ENCODE data around the gene ARID1B.

The ARID1B gene

GRCh38 chr6:156900292-156900691 lies 123.1 kb downstream of the ARID1B start:
- no peak for DNase-seq (ENCODE audit: extremely low read depth in 1 of 2, low read depth in 1 of 2)

GRCh38 chr6:156901309-156902019 lies 124.3 kb downstream of the ARID1B start:
- DNase-seq (ENCODE audit: extremely low read depth in 1 of 2, low read depth in 1 of 2) = no peak

- no peak for DNase-seq (ENCODE audit: extremely low read depth in 1 of 2, low read depth in 1 of 2)
Observed at GRCh38 chr6:156902782-156903181, 125.6 kb downstream of the ARID1B start.

GRCh38 chr6:156904176-156904967 lies 127.2 kb downstream of the ARID1B start:
- no peak for DNase-seq (ENCODE audit: extremely low read depth in 1 of 2, low read depth in 1 of 2)

GRCh38 chr6:156905801-156906200 lies 128.6 kb downstream of the ARID1B start:
- DNase-seq (ENCODE audit: extremely low read depth in 1 of 2, low read depth in 1 of 2) = no peak

GRCh38 chr6:156906451-156906850 lies 129.3 kb downstream of the ARID1B start:
- DNase-seq (ENCODE audit: extremely low read depth in 1 of 2, low read depth in 1 of 2) = no peak

GRCh38 chr6:156909212-156910010 lies 132.2 kb downstream of the ARID1B start:
- DNase-seq (ENCODE audit: extremely low read depth in 1 of 2, low read depth in 1 of 2) = no peak

- DNase-seq (ENCODE audit: extremely low read depth in 1 of 2, low read depth in 1 of 2) = no peak
Observed at GRCh38 chr6:156910011-156910334, 132.8 kb downstream of the ARID1B start.

GRCh38 chr6:156910938-156911337 lies 133.8 kb downstream of the ARID1B start:
- DNase-seq (ENCODE audit: extremely low read depth in 1 of 2, low read depth in 1 of 2) = no peak

- DNase-seq (ENCODE audit: extremely low read depth in 1 of 2, low read depth in 1 of 2) = no peak
Observed at GRCh38 chr6:156911581-156911980, 134.4 kb downstream of the ARID1B start.

GRCh38 chr6:156912431-156912830 lies 135.3 kb downstream of the ARID1B start:
- no peak for DNase-seq (ENCODE audit: extremely low read depth in 1 of 2, low read depth in 1 of 2)

GRCh38 chr6:156914181-156914580 lies 137.0 kb downstream of the ARID1B start:
- DNase-seq (ENCODE audit: extremely low read depth in 1 of 2, low read depth in 1 of 2) = no peak

- no peak for DNase-seq (ENCODE audit: extremely low read depth in 1 of 2, low read depth in 1 of 2)
Observed at GRCh38 chr6:156916130-156916801, 139.1 kb downstream of the ARID1B start.

GRCh38 chr6:156917213-156917612 lies 140.0 kb downstream of the ARID1B start:
- no peak for DNase-seq (ENCODE audit: extremely low read depth in 1 of 2, low read depth in 1 of 2)

- DNase-seq (ENCODE audit: extremely low read depth in 1 of 2, low read depth in 1 of 2) = no peak
Observed at GRCh38 chr6:156918647-156919046, 141.5 kb downstream of the ARID1B start.

- no peak for DNase-seq (ENCODE audit: extremely low read depth in 1 of 2, low read depth in 1 of 2)
Observed at GRCh38 chr6:156919370-156919769, 142.2 kb downstream of the ARID1B start.

GRCh38 chr6:156919814-156920369 lies 142.7 kb downstream of the ARID1B start:
- no peak for DNase-seq (ENCODE audit: extremely low read depth in 1 of 2, low read depth in 1 of 2)

GRCh38 chr6:156924246-156924645 lies 147.1 kb downstream of the ARID1B start:
- no peak for DNase-seq (ENCODE audit: extremely low read depth in 1 of 2, low read depth in 1 of 2)

- no peak for DNase-seq (ENCODE audit: extremely low read depth in 1 of 2, low read depth in 1 of 2)
Observed at GRCh38 chr6:156925026-156925425, 147.8 kb downstream of the ARID1B start.

- no peak for DNase-seq (ENCODE audit: extremely low read depth in 1 of 2, low read depth in 1 of 2)
Observed at GRCh38 chr6:156925718-156926607, 148.8 kb downstream of the ARID1B start.
